ENCODE measurements around the gene EID1. TPM values are rescaled to one million over a fixed set of nuclear protein-coding genes. Genes with fewer than 3 reads are reported as not detected.
"Not testable (repeated sequence)": the region's sequence is repeated elsewhere in the genome, so short reads cannot be mapped to it uniquely, and the experiment has no call there.

The EID1 gene
- total RNA-seq, 1 experiment from 2014 or later, result 102 TPM

DNA sequence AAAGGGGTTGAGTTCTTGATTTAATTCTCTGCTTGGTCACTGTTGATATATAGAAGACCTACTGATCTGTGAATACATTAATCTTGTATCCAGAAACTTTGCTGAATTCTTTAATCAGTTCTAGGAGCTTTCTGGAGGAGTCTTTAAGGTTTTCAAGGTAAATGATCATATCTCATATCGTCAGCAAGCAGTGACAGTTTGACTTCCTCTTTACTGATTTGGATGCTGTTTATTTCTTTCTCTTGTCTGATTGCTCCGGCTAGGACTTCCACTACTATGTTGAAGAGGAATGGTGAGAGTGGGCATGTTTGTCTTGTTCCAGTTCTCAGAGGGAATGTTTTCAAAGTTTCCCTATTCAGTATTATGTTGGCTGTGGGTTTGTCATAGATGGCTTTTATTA, 31.4 kb downstream of the EID1 start:
- in situ Hi-C loops (cut with HindIII; ENCODE audit: low pct_unique_long_range_greater_than_20kb, low sequenced_read_pairs); DNase-seq (ENCODE audit: low read depth, low spot score); H3K27ac ChIP-seq (ENCODE audit: low read length); H3K4me3 ChIP-seq (ENCODE audit: low read depth in 2 of 2, low read length in 2 of 2); POLR2A ChIA-PET; H3K36me3 ChIP-seq (ENCODE audit: control insufficient read depth, insufficient read depth, low read length); intact Hi-C loops (cut with micrococcal nuclease; ENCODE audit: unreplicated experiment); H3K9me3 ChIP-seq (ENCODE audit: control insufficient read depth, insufficient read depth, low read depth, low read length); BruUV-seq (replicated peaks); H3K4me1 ChIP-seq (ENCODE audit: control insufficient read depth, insufficient read depth, low read length); CTCF ChIA-PET; H3K27me3 ChIP-seq (ENCODE audit: control insufficient read depth, insufficient read depth, low read length); ATAC-seq: not testable (repeated sequence)

DNA sequence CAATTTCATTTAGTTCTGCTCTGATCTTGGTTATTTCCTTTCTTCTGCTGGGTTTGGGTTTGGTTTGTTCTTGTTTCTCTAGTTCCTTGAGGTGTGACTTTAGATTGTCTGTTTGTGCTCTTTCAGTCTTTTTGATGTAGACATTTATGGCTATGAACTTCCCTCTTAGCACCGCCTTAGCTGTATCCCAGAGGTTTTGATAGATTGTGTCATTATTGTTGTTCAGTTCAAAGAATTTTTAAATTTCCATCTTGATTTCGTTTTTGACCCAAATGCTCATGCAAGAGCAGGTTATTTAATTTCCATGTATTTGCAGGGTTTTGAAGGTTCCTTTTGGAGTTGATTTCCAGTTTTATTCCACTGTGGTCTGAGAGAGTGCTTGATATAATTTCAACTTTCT, 32.6 kb downstream of the EID1 start:
- in situ Hi-C loops (cut with HindIII; ENCODE audit: low pct_unique_long_range_greater_than_20kb, low sequenced_read_pairs), result not testable (repeated sequence)

DNA sequence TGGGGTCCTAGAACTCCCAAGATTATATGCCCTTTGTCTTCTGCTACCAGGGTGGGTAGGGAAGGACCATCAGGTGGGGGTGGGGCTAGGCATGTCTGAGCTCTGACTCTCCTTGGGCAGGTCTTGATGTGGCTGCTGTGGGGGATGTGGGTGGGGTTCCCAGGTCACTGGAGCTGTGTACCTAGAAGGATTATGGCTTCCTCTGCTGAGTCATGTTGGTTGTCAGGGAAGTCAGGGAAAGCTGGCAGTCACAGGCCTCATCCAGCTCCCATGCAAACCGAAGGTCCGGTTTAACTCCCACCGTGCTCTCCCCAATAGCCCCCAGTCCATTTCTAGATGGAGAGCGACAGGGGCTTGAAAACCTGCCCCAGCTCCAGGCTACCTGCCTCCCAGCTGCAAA, 35.2 kb downstream of the EID1 start:
- DNase-seq (ENCODE audit: low read depth, low spot score) (no peak), ATAC-seq (no peak)
- Histone ChIP-seq H3K4me3 (ENCODE audit: low read depth in 2 of 2, low read length in 2 of 2) (no peak overlapping the region), H3K27ac (ENCODE audit: low read length) (no peak overlapping the region), H3K27me3 (ENCODE audit: control insufficient read depth, insufficient read depth, low read length) (no peaks in the 10 kb centered on the region), H3K4me1 (ENCODE audit: control insufficient read depth, insufficient read depth, low read length) (no peaks in the 10 kb centered on the region), H3K36me3 (ENCODE audit: control insufficient read depth, insufficient read depth, low read length) (no peaks in the 10 kb centered on the region), H3K9me3 (ENCODE audit: control insufficient read depth, insufficient read depth, low read depth, low read length) (no peaks in the 10 kb centered on the region)
- intact Hi-C loops (cut with micrococcal nuclease; ENCODE audit: unreplicated experiment) (no loop called here), in situ Hi-C loops (cut with HindIII; ENCODE audit: low pct_unique_long_range_greater_than_20kb, low sequenced_read_pairs) (no loop called here)
- TF ChIP-seq POLR2AphosphoS5 (IDR thresholded peaks at IDR 0.05; ENCODE audit: low read depth, low read length) (no peak), TCF7L2 (IDR thresholded peaks at IDR 0.05; ENCODE audit: low read depth, low read length) (no peak), SIN3A (IDR thresholded peaks at IDR 0.05; ENCODE audit: borderline replicate concordance, insufficient read depth, low read depth, low read length) (no peak)
- TF ChIP-seq, protein P1, sequence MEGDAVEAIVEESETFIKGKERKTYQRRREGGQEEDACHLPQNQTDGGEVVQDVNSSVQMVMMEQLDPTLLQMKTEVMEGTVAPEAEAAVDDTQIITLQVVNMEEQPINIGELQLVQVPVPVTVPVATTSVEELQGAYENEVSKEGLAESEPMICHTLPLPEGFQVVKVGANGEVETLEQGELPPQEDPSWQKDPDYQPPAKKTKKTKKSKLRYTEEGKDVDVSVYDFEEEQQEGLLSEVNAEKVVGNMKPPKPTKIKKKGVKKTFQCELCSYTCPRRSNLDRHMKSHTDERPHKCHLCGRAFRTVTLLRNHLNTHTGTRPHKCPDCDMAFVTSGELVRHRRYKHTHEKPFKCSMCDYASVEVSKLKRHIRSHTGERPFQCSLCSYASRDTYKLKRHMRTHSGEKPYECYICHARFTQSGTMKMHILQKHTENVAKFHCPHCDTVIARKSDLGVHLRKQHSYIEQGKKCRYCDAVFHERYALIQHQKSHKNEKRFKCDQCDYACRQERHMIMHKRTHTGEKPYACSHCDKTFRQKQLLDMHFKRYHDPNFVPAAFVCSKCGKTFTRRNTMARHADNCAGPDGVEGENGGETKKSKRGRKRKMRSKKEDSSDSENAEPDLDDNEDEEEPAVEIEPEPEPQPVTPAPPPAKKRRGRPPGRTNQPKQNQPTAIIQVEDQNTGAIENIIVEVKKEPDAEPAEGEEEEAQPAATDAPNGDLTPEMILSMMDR (IDR thresholded peaks at IDR 0.05), result no peak
- TF ChIP-seq, protein P2, sequence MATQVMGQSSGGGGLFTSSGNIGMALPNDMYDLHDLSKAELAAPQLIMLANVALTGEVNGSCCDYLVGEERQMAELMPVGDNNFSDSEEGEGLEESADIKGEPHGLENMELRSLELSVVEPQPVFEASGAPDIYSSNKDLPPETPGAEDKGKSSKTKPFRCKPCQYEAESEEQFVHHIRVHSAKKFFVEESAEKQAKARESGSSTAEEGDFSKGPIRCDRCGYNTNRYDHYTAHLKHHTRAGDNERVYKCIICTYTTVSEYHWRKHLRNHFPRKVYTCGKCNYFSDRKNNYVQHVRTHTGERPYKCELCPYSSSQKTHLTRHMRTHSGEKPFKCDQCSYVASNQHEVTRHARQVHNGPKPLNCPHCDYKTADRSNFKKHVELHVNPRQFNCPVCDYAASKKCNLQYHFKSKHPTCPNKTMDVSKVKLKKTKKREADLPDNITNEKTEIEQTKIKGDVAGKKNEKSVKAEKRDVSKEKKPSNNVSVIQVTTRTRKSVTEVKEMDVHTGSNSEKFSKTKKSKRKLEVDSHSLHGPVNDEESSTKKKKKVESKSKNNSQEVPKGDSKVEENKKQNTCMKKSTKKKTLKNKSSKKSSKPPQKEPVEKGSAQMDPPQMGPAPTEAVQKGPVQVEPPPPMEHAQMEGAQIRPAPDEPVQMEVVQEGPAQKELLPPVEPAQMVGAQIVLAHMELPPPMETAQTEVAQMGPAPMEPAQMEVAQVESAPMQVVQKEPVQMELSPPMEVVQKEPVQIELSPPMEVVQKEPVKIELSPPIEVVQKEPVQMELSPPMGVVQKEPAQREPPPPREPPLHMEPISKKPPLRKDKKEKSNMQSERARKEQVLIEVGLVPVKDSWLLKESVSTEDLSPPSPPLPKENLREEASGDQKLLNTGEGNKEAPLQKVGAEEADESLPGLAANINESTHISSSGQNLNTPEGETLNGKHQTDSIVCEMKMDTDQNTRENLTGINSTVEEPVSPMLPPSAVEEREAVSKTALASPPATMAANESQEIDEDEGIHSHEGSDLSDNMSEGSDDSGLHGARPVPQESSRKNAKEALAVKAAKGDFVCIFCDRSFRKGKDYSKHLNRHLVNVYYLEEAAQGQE (IDR thresholded peaks at IDR 0.05; ENCODE audit: insufficient read depth in 1 of 2, low read depth in 2 of 2, low read length in 1 of 2), result no peak
- BruUV-seq (replicated peaks), result no TSS peak
- ChIA-PET POLR2A (no interaction called here), CTCF (no interaction called here)

More for the DNA sequence above, 32.6 kb downstream of the EID1 start:
- H3K4me1 ChIP-seq (ENCODE audit: control insufficient read depth, insufficient read depth, low read length); BruUV-seq (replicated peaks); intact Hi-C loops (cut with micrococcal nuclease; ENCODE audit: unreplicated experiment); ATAC-seq; H3K36me3 ChIP-seq (ENCODE audit: control insufficient read depth, insufficient read depth, low read length); H3K27ac ChIP-seq (ENCODE audit: low read length); H3K9me3 ChIP-seq (ENCODE audit: control insufficient read depth, insufficient read depth, low read depth, low read length); DNase-seq (ENCODE audit: low read depth, low spot score); H3K27me3 ChIP-seq (ENCODE audit: control insufficient read depth, insufficient read depth, low read length); CTCF ChIA-PET; H3K4me3 ChIP-seq (ENCODE audit: low read depth in 2 of 2, low read length in 2 of 2); POLR2A ChIA-PET: not testable (repeated sequence)
